WTC11 (cell line): ENCODE measurements around the gene ZEB1.

Experiments
- ATF2 ChIP-seq: sonication (generic); formaldehyde crosslinking; IDR thresholded peaks from 2 replicates; pipeline ENCODE4 v1.8.1; 2022; ENCODE audit warnings: low read depth, missing genetic modification reagents, borderline replicate concordance
- TF ChIP-seq, protein P1 (sequence below): sonication (generic); formaldehyde crosslinking; IDR thresholded peaks from 2 replicates; pipeline ENCODE4 v1.8.0; 2022; ENCODE audit warnings: missing genetic modification reagents
- TF ChIP-seq, protein P2 (sequence below): fragments of 200-600 bp; IDR thresholded peaks from 2 replicates; pipeline ENCODE4 v1.8.0; 2022; ENCODE audit warnings: antibody characterized with exemption

- TF ChIP-seq, protein P1, sequence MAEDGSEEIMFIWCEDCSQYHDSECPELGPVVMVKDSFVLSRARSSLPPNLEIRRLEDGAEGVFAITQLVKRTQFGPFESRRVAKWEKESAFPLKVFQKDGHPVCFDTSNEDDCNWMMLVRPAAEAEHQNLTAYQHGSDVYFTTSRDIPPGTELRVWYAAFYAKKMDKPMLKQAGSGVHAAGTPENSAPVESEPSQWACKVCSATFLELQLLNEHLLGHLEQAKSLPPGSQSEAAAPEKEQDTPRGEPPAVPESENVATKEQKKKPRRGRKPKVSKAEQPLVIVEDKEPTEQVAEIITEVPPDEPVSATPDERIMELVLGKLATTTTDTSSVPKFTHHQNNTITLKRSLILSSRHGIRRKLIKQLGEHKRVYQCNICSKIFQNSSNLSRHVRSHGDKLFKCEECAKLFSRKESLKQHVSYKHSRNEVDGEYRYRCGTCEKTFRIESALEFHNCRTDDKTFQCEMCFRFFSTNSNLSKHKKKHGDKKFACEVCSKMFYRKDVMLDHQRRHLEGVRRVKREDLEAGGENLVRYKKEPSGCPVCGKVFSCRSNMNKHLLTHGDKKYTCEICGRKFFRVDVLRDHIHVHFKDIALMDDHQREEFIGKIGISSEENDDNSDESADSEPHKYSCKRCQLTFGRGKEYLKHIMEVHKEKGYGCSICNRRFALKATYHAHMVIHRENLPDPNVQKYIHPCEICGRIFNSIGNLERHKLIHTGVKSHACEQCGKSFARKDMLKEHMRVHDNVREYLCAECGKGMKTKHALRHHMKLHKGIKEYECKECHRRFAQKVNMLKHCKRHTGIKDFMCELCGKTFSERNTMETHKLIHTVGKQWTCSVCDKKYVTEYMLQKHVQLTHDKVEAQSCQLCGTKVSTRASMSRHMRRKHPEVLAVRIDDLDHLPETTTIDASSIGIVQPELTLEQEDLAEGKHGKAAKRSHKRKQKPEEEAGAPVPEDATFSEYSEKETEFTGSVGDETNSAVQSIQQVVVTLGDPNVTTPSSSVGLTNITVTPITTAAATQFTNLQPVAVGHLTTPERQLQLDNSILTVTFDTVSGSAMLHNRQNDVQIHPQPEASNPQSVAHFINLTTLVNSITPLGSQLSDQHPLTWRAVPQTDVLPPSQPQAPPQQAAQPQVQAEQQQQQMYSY (CRISPR knock-in tag) = no peak
- TF ChIP-seq, protein P2, sequence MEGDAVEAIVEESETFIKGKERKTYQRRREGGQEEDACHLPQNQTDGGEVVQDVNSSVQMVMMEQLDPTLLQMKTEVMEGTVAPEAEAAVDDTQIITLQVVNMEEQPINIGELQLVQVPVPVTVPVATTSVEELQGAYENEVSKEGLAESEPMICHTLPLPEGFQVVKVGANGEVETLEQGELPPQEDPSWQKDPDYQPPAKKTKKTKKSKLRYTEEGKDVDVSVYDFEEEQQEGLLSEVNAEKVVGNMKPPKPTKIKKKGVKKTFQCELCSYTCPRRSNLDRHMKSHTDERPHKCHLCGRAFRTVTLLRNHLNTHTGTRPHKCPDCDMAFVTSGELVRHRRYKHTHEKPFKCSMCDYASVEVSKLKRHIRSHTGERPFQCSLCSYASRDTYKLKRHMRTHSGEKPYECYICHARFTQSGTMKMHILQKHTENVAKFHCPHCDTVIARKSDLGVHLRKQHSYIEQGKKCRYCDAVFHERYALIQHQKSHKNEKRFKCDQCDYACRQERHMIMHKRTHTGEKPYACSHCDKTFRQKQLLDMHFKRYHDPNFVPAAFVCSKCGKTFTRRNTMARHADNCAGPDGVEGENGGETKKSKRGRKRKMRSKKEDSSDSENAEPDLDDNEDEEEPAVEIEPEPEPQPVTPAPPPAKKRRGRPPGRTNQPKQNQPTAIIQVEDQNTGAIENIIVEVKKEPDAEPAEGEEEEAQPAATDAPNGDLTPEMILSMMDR = no peak
- no peak for TF ChIP-seq ATF2 (CRISPR knock-in tag)
These were observed 158.6 kb downstream of the ZEB1 start for GRCh38 chr10:31477584-31477983.
